Activated T-cell treated with anti-CD3 and anti-CD28 coated beads, Interleukin-2, amount 50 U/mL, for 72 hours (primary cell): Measurements from ENCODE around the gene PTGR3. TPM values are rescaled to one million over a fixed set of nuclear protein-coding genes. Genes with fewer than 3 reads are reported as not detected.
"Not testable (repeated sequence)": the region's sequence is repeated elsewhere in the genome, so short reads cannot be mapped to it uniquely, and the experiment has no call there.

Experiments used
- ATAC-seq, 2 donors: fragments of 150-1000 bp; cut with Tn5 transposase; replicated peaks in 1 of 2; 2 replicates each; pipeline ENCODE4 v1.10.0; 2021; ENCODE audit warnings: moderate library complexity in 2 of 2, mild to moderate bottlenecking in 1 of 2
- DNase-seq, 2 donors: peaks; one replicate each; pipeline ENCODE4 v3.0.0; 2021 to 2022; ENCODE audit warnings: mixed read lengths in 1 of 2
- H3K27ac Mint-ChIP-seq: one replicate; pipeline ENCODE4 v1.8.0; 2022; ENCODE audit warnings: mild to moderate bottlenecking, moderate library complexity, mixed read lengths
- H3K27me3 Mint-ChIP-seq: one replicate; pipeline ENCODE4 v1.8.0; 2022; ENCODE audit warnings: low read depth, mixed read lengths
- H3K36me3 Mint-ChIP-seq, 2 donors: one replicate each; pipeline ENCODE4 v1.8.0; 2022; ENCODE audit warnings: mixed read lengths in 2 of 2, mild to moderate bottlenecking in 1 of 2; ENCODE audit not compliant: insufficient read depth in 2 of 2
- H3K4me1 Mint-ChIP-seq: one replicate; pipeline ENCODE4 v1.8.0; 2022; ENCODE audit warnings: low read depth, mixed read lengths
- H3K4me3 Mint-ChIP-seq, 2 donors: one replicate each; pipeline ENCODE4 v1.8.0; 2022; ENCODE audit warnings: mild to moderate bottlenecking in 2 of 2, mixed read lengths in 2 of 2, moderate library complexity in 2 of 2
- H3K9me3 Mint-ChIP-seq, 2 donors: one replicate each; pipeline ENCODE4 v1.8.0; 2022; ENCODE audit warnings: mixed read lengths in 2 of 2
- total RNA-seq, 2 donors: library from RNA; stranded (reverse); gene quantifications; one replicate each; pipeline ENCODE4 v1.2.3, GENCODE V29; 2022

PTGR3 gene
- total RNA-seq, 2 donors from 2014 or later = 40.4 to 41.8 TPM

DNA sequence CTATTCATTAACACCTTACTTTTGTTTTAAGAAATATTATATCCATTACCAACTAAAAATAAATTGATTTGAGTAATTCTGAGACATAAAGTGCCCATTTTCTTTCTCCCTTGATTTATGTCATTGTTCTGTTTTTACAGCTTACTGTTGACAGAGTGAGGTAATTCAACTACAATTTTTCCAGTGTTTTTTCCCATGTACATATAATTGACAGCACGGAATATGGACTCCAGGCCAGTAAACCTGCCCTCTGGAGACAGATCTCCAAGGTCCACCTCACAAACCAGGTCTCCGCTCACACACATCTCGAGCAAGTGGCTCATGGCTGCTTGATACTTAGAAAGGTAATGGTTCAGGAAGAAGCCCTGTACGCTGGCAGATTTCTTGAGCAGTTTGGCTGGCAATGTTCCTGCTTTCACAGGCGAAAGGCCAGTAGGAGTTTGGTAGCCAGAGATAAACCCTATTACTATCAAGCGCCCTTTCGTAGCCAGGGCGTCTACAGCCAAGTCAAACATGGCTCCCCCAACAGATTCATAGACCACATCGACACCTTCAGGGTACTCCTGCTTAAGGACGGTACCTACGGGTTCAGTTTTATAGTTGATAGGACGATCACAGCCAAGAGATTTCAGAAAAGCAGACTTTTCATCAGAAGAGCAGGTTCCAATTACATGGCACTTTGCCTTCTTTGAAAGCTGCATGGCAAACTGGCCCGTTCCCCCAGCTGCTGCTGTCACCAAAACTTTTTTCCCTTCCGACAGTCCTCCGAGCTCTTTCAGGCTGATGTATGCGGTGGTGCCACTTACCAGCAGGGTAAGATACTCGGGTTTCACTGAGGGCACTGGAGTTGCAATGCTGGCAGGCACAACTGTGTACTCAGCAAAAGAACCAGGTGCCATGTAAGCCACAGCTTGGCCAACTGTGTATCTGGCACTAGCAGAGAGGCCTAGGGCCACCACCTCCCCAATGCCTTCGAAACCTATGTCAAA, 7.4 kb downstream of the PTGR3 start:
- ATAC-seq (no peak), DNase-seq (no peak)
- H3K27me3 Mint-ChIP-seq = peaks cover 14% of the 10 kb centered on the region
- peaks cover 0 to 20% of the 10 kb centered on the region in 2 donors for H3K36me3 Mint-ChIP-seq
- H3K27ac Mint-ChIP-seq = no peak overlapping the region
- H3K9me3 Mint-ChIP-seq = no peaks in the 10 kb centered on the region
- peaks cover 44% of the 10 kb centered on the region for H3K4me1 Mint-ChIP-seq
- no peak overlapping the region for H3K4me3 Mint-ChIP-seq

DNA sequence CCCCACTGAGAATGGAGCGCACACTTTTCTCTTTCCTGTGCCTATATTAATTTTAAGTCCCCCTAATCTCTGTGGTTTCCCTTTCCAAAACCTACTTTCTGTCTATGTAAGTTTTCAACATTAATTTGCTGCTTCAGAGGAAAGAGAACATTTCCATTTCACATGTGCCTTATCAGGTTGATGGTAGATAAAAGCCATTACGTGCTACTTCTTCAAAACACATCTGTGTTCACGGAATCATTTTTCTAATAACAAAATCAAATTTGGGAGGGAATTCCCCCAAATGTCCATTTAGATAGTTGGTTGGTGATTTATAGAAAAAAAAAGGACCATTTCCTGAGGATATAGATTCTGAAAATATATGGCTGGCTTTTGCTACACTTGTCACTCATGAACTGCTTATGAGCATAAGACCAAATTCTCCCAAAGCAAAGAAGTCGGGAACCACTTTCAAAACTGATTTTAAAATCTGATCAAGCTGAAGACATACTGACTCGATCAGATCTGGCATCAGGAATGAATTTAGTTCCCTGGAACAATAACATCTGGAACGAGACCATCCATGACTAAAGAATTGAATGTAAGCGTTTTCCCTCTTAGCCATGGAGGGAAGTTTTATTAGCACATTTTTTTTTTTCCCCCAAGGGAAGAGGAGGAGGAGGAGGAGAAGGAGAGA, 8.2 kb downstream of the PTGR3 start:
- H3K27ac Mint-ChIP-seq = no peak overlapping the region
- peaks cover 36% of the 10 kb centered on the region for H3K4me1 Mint-ChIP-seq
- H3K36me3 Mint-ChIP-seq = peaks cover 1 to 19% of the 10 kb centered on the region in 2 donors

DNA sequence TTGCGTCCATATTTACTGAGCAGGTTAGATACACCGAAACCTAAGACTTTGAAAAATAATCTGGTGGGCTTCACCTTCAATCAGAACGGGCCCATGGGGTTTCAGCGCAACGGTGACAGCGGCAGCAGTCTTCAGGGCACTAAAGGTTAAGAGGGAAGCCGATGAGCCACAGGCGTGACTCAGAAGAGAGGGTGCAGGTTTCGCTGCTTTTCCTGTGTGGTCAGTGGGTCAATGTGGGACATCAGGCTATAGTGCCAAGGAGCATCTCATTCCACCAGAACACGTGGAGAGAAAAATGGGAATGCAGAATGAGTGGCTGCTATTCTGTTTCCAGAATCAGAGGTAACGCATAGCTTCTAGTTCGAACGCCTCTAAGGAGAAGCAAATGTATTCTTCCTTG, 8.9 kb downstream of the PTGR3 start:
- no peaks in the 10 kb centered on the region for H3K9me3 Mint-ChIP-seq
- DNase-seq = no peak
- peaks cover 29% of the 10 kb centered on the region for H3K4me1 Mint-ChIP-seq
- peaks cover 1 to 17% of the 10 kb centered on the region in 2 donors for H3K36me3 Mint-ChIP-seq
- H3K27ac Mint-ChIP-seq = peak overlapping the region; percentile 60
- ATAC-seq = no peak
- no peak overlapping the region for H3K4me3 Mint-ChIP-seq
- H3K27me3 Mint-ChIP-seq = peaks cover under 1% of the 10 kb centered on the region

More for the DNA sequence above, 8.2 kb downstream of the PTGR3 start:
- Mint-ChIP-seq H3K9me3 (no peaks in the 10 kb centered on the region), H3K27me3 (peaks cover 7% of the 10 kb centered on the region), H3K4me3 (no peak overlapping the region)
- DNase-seq = no peak
- ATAC-seq = no peak

DNA sequence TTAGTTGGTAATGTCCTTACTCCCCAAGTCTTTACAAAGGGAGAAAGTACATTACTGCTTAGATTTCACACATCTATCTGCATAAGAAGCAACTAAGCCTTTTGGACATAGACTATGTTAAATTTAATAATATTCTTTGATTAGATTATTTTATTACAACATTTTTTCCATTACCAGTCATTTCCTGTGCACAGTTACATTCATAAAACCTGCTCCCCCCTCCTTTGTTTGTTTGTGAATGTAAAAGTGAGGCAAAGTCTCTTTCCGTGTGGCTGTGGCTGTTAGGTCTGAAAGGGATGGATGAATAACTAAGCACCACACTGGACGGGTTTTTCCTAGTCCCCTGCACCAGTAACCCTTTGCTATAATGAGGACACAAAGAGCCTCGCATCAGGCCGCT, 9.6 kb downstream of the PTGR3 start:
- peaks cover 26% of the 10 kb centered on the region for H3K4me1 Mint-ChIP-seq
- no peak overlapping the region for H3K4me3 Mint-ChIP-seq
- no peak overlapping the region for H3K27ac Mint-ChIP-seq
- ATAC-seq (no peak), DNase-seq (no peak)
- no peaks in the 10 kb centered on the region for H3K27me3 Mint-ChIP-seq
- peaks cover 1 to 17% of the 10 kb centered on the region in 2 donors for H3K36me3 Mint-ChIP-seq
- no peaks in the 10 kb centered on the region for H3K9me3 Mint-ChIP-seq

DNA sequence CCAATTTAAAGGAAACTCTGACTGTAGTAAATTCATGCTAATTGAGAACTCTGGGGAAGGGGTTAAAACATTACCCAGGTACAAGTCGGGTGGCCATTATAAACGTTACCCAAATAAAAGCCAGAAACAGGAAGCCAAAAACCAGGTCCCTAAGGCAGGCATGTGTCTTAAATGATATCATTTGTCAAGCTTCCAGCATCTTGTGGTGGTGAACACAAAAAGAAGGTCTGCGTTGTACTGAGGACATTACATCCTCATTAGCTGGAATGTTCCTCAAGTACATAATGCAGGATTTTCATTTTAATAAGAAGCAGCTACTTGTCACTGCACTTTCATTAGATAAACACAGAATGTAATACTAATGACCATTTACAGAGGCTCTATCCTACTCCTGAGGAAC, 10.9 kb downstream of the PTGR3 start:
- H3K27me3 Mint-ChIP-seq = no peaks in the 10 kb centered on the region
- no peaks in the 10 kb centered on the region for H3K9me3 Mint-ChIP-seq
- H3K36me3 Mint-ChIP-seq = peaks cover 1 to 17% of the 10 kb centered on the region in 2 donors
- H3K4me1 Mint-ChIP-seq = peaks cover 26% of the 10 kb centered on the region
- no peak overlapping the region for H3K27ac Mint-ChIP-seq
- no peak for ATAC-seq
- no peak overlapping the region for H3K4me3 Mint-ChIP-seq
- DNase-seq = no peak

DNA sequence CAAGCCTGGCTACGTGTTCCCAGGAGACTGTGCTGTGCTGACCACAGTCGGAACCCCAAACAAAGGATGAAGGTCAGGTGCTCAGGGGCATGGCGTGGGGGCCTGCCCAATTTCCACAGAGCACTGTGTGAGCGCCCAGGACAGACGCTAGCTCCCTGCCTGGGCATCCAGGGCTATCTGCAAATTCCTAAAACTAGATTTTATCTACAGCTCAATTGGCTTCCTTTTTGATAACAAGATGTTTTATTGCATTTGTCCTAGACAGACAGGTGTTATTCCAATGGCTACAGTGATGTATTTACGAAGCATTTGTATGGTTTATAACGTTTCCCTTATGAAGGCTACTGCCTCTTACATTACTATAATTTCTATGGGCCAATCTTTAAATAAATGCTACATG, 16.0 kb downstream of the PTGR3 start:
- Mint-ChIP-seq H3K4me3 (no peak overlapping the region), H3K27me3 (no peaks in the 10 kb centered on the region), H3K4me1 (no peaks in the 10 kb centered on the region), H3K9me3 (peaks cover under 1% of the 10 kb centered on the region in 2 donors), H3K27ac (no peak overlapping the region), H3K36me3 (peaks cover 1 to 2% of the 10 kb centered on the region in 2 donors)
- DNase-seq (no peak), ATAC-seq (no peak)

DNA sequence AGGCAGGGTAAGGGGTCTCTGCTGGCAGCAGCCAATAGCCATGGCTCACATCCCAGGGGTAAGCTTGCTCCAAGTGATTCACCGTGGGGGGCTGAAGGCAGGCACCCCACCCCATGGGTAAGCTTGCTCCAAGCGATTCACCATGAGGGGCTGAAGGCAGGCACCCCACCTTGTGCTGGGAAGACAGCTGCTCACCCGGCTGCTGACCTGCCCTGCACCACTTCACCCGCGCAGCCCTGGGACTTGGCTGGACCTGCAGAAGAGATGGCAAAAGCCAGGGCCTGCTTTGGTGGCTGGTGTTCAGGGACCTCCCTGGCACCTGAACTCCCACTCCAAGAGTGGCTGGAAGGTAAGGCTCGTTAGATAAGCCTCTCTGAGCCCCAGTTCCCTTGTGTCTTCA, 19.2 kb downstream of the PTGR3 start:
- H3K27ac Mint-ChIP-seq = no peak overlapping the region
- no peak for DNase-seq
- no peak for ATAC-seq
- H3K27me3 Mint-ChIP-seq = no peaks in the 10 kb centered on the region
- no peaks in the 10 kb centered on the region for H3K4me1 Mint-ChIP-seq
- peaks cover 0 to 7% of the 10 kb centered on the region in 2 donors for H3K36me3 Mint-ChIP-seq
- H3K9me3 Mint-ChIP-seq = peaks cover 4 to 5% of the 10 kb centered on the region in 2 donors
- H3K4me3 Mint-ChIP-seq = no peak overlapping the region

DNA sequence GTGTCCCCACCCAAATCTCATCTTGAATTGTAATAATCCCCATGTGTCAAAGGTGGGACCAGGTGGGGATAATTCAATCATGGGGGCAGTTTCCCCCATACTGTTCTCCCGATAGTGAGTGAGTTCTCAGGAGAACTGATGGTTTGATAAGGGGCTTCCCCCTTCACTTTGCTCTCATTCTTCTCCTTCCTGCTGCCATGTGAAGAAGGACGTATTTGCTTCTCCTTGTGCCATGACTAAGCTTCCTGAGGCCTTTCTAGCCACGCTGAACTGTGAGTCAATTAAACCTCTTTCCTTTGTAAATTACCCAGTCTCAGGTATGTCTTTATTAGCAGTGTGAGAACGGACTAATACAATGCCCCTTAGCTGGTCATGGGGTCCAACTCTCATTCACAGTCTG, 21.2 kb downstream of the PTGR3 start:
- H3K4me1 Mint-ChIP-seq, H3K27ac Mint-ChIP-seq, DNase-seq, H3K36me3 Mint-ChIP-seq, H3K4me3 Mint-ChIP-seq, H3K27me3 Mint-ChIP-seq, H3K9me3 Mint-ChIP-seq, ATAC-seq: not testable (repeated sequence)

DNA sequence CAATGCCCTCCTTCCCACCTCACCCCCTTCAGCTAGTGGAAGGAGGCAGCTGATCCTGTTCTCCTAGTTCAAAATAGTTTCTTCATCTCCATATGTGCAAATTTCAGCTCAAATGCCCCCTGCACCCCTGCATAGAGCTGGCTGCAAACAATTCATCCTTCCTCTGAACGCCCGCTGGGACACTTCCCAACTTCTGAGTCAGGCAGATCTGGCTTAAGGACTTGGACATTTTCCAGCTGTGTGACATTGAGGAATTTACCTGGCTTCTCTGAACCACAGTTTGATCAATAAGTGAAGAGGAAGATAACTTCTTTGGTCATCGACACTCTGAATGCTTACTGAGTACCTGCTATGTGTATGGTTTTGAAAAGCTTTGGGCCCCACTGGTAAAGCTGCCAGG, 23.5 kb downstream of the PTGR3 start:
- DNase-seq (no peak), ATAC-seq (no peak)
- no peak overlapping the region for H3K27ac Mint-ChIP-seq
- peaks cover 12% of the 10 kb centered on the region for H3K27me3 Mint-ChIP-seq
- H3K4me1 Mint-ChIP-seq = no peaks in the 10 kb centered on the region
- no peak overlapping the region for H3K4me3 Mint-ChIP-seq
- H3K9me3 Mint-ChIP-seq = peaks cover 4 to 10% of the 10 kb centered on the region in 2 donors
- H3K36me3 Mint-ChIP-seq = peaks cover 0 to 7% of the 10 kb centered on the region in 2 donors

DNA sequence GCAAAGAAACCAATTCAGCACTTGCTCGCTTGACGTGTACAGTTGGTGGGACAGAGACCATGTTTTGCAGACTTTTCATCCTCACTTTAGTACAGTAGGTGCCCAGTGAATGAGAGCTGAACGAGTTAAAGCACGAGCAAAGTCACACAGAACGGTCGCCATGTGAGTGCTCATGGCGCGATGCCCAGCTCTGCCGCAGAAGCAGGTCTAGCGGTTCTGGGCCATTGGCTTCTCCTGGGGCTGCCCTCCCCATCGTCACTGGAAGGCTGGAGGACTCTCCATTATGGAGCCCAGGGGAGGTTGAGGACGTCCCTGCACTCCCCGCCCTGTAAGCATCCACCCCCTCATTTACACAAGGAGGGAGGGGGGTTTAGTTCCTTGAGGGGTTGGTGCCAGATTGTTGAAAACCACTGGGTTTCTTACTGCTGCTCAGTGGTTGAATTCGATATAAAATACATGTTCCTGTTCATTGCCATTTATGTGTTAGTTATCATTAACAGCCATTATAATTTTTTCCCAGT, 24.9 kb downstream of the PTGR3 start:
- H3K27ac Mint-ChIP-seq = no peak overlapping the region
- no peaks in the 10 kb centered on the region for H3K4me1 Mint-ChIP-seq
- no peak for ATAC-seq
- peaks cover 12% of the 10 kb centered on the region for H3K27me3 Mint-ChIP-seq
- H3K36me3 Mint-ChIP-seq = peaks cover 0 to 7% of the 10 kb centered on the region in 2 donors
- H3K9me3 Mint-ChIP-seq = peaks cover 4 to 10% of the 10 kb centered on the region in 2 donors
- DNase-seq = no peak
- H3K4me3 Mint-ChIP-seq = no peak overlapping the region

DNA sequence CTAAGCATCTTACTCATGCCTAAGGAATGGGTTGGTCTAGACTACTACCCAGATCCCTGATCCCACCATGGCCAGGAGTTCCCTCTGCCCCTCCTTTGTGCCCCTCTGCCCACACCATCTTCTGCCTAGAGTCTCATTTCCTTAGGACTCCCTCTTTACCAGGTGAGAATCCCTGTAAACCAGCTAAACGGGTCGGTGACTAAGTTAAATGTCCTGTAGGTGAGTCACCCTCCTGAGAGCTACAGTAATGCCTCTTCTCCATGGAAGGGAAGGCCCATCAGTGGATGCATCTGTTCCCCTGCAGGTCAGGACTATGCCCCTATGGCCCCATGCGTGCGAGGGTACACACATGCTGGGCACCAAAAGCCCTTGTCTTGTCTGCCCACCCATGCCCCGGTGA, 25.4 kb downstream of the PTGR3 start:
- Mint-ChIP-seq H3K9me3 (peaks cover 4 to 10% of the 10 kb centered on the region in 2 donors), H3K27ac (no peak overlapping the region), H3K27me3 (peaks cover 12% of the 10 kb centered on the region), H3K36me3 (peaks cover 0 to 7% of the 10 kb centered on the region in 2 donors), H3K4me3 (no peak overlapping the region), H3K4me1 (no peaks in the 10 kb centered on the region)
- DNase-seq (no peak), ATAC-seq (no peak)

DNA sequence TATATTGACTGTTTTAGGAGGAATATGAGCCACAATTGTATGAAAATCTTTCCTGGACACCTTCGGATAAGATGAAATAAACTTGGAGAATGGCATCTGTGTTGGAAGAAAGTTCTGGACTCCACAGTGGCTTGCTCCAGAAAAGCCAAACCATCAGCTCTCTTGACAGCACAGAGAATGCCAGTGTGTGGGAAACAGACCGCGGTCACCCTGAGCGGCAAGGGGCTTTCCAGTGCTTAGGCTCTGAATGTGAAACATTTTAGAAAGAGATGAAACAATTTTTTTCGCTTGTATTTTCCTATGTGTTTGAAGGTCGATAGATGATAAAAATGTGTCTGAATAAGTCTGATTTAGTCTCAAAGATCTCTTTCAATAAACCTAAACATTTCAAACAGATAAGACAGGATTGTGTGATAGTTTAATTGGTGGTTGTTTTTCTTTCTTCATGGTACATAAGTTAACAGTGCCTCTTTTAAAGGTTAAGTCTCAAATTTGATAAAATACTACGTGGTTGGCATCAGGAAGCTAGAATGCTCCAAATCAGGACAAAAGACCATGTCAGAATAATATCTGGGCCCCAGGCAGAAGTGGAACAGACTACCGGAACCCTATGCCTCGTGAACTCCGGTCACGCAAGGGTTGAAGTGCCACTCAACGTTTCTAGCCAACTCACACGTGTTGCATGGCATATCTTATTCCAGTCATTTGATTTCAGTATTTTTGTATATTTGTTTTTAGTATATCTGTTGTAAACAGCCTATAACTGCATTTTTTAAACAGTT, 28.9 kb downstream of the PTGR3 start:
- Mint-ChIP-seq H3K27me3 (peaks cover 12% of the 10 kb centered on the region), H3K4me3 (no peak overlapping the region), H3K9me3 (peaks cover 0 to 4% of the 10 kb centered on the region in 2 donors), H3K36me3 (no peaks in the 10 kb centered on the region), H3K27ac (no peak overlapping the region), H3K4me1 (no peaks in the 10 kb centered on the region)
- DNase-seq (no peak), ATAC-seq (no peak)
